GM12878 (cell line): ENCODE results near the gene DPM1. TPM values are rescaled to one million over a fixed set of nuclear protein-coding genes. Genes with fewer than 3 reads are reported as not detected.

Experiments used
- BRCA1 ChIP-seq: IDR thresholded peaks from 2 replicates; pipeline ENCODE4 v1.6.1; 2011; ENCODE audit warnings: low read depth, low read length, improper control_type of control experiment
- CHD1 ChIP-seq: IDR thresholded peaks from 2 replicates; pipeline ENCODE4 v1.6.1; 2012; ENCODE audit warnings: low read depth, low read length, improper control_type of control experiment
- CHD4 ChIP-seq: fragments of 200-600 bp; sonication (generic); IDR thresholded peaks from 2 replicates; pipeline ENCODE4 v1.6.1; 2016; ENCODE audit warnings: mild to moderate bottlenecking
- GATAD2B ChIP-seq: fragments of 450-650 bp; conservative IDR thresholded peaks from 2 replicates; pipeline ENCODE4 v1.6.1; 2017; ENCODE audit warnings: low read depth, mild to moderate bottlenecking, moderate library complexity
- HDAC6 ChIP-seq: fragments of 200-600 bp; sonication (generic); IDR thresholded peaks from one replicate; pipeline ENCODE4 v1.8.0; 2017; ENCODE audit warnings: antibody characterized with exemption; ENCODE audit not compliant: unreplicated experiment
- IRF3 ChIP-seq: fragments of 450-650 bp; IDR thresholded peaks from 2 replicates; pipeline ENCODE4 v1.6.1; 2014; ENCODE audit warnings: mild to moderate bottlenecking
- JUNB ChIP-seq: IDR thresholded peaks from 2 replicates; pipeline ENCODE4 v1.6.1; 2016; ENCODE audit warnings: antibody characterized with exemption, mild to moderate bottlenecking
- KAT2A ChIP-seq: conservative IDR thresholded peaks from 2 replicates; pipeline ENCODE4 v1.6.1; 2011; ENCODE audit warnings: low read depth, low read length; ENCODE audit not compliant: control insufficient read depth
- MLLT1 ChIP-seq: fragments of 450-650 bp; IDR thresholded peaks from 2 replicates; pipeline ENCODE4 v1.6.1; 2016; ENCODE audit warnings: mild to moderate bottlenecking
- MYB ChIP-seq: fragments of 150-350 bp; IDR thresholded peaks from 2 replicates; pipeline ENCODE4 v1.6.1; 2014; ENCODE audit warnings: mild to moderate bottlenecking, low read depth, low read length, borderline replicate concordance
- NBN ChIP-seq: fragments of 450-650 bp; IDR thresholded peaks from 2 replicates; pipeline ENCODE4 v1.6.1; 2016
- PBX3 ChIP-seq: IDR thresholded peaks from 2 replicates; pipeline ENCODE4 v1.6.1; 2011; ENCODE audit warnings: mild to moderate bottlenecking, low read depth, low read length, moderate library complexity; ENCODE audit not compliant: insufficient replicate concordance
- POU2F2 ChIP-seq: IDR thresholded peaks from 3 replicates; pipeline ENCODE4 v1.6.1; 2011; ENCODE audit warnings: low read depth, mild to moderate bottlenecking, low read length, borderline replicate concordance
- RB1 ChIP-seq: fragments of 450-650 bp; formaldehyde crosslinking; IDR thresholded peaks from 2 replicates; pipeline ENCODE4 v1.6.1; 2017; ENCODE audit warnings: mild to moderate bottlenecking, borderline replicate concordance
- TBL1XR1 ChIP-seq: IDR thresholded peaks from 2 replicates; pipeline ENCODE4 v1.6.1; 2012; ENCODE audit warnings: low read depth, low read length, improper control_type of control experiment
- ZNF24 ChIP-seq: fragments of 450-650 bp; IDR thresholded peaks from 2 replicates; pipeline ENCODE4 v1.6.1; 2017; ENCODE audit warnings: antibody characterized with exemption, mild to moderate bottlenecking
- ZZZ3 ChIP-seq: IDR thresholded peaks from 2 replicates; pipeline ENCODE4 v1.6.1; 2011; ENCODE audit warnings: low read depth; ENCODE audit not compliant: control insufficient read depth, insufficient read length
- polyA plus RNA-seq, 11 experiments: library from polyadenylated mRNA; depleted of rRNA in 4 of 11; unstranded in 6 of 11; stranded (reverse) in 5 of 11; fragments of >200 nt; fragmentation: Nextera tagmentation in 4 of 11; fragmentation: Illumina TruSeq in 1 of 11; extraction: Ambion mirVana in 4 of 11; extraction: Trizol in 1 of 11; gene quantifications; 1 replicate in 1 of 11; 2 replicates in 10 of 11; pipeline versions ENCODE4 v1.2.1 to v1.2.3, GENCODE V29; 2011 to 2016; ENCODE audit warnings: inconsistent platforms in 2 of 11, missing spikeins in 2 of 11, low read depth in 1 of 11
- total RNA-seq, 4 experiments: library from RNA; depleted of rRNA in 3 of 4; stranded (reverse); fragments of >200 nt in 3 of 4; fragmentation: Illumina TruSeq in 1 of 4; extraction: Trizol in 1 of 4; gene quantifications; 2 replicates each; pipeline versions ENCODE4 v1.2.1 to v1.2.3, GENCODE V29; 2013 to 2021
- TF ChIP-seq, protein P1 (sequence below): fragments of 450-650 bp; formaldehyde crosslinking; IDR thresholded peaks from 2 replicates; pipeline ENCODE4 v1.4.0; 2022; ENCODE audit warnings: mild to moderate bottlenecking, moderate library complexity
- TF ChIP-seq, protein P2 (sequence below): fragments of 450-650 bp; conservative IDR thresholded peaks from 2 replicates; pipeline ENCODE4 v1.6.1; 2017; ENCODE audit warnings: mild to moderate bottlenecking, moderate library complexity
- TF ChIP-seq, protein P3 (sequence below): IDR thresholded peaks from 2 replicates; pipeline ENCODE4 v1.6.1; 2012; ENCODE audit warnings: low read depth, low read length, improper control_type of control experiment

The DPM1 gene
- total and polyA plus RNA-seq, 10 of the 15 experiments (the other 5 are each of a cell fraction or from before 2014, with no cell fraction given), result 53.3 to 167 (median 108) TPM

GRCh38 chr20:50931306-50932015 lies 26.9 kb downstream of the DPM1 start, which contains the start of gene ADNP (continued):
- TF ChIP-seq CHD4 (no peak), RB1 (peak; percentile 90; the same call in 1 of the 2 replicates), TBL1XR1 (peak; percentile 59), MYB (0 out of 2 replicates have a peak, but pooled peaks have one; percentile 14), MLLT1 (peak; percentile 66; the same call in 1 of the 2 replicates), HDAC6 (no peak), ZNF24 (no peak), GATAD2B (peak; percentile 92), CHD1 (peak; percentile 83; the same call in 1 of the 2 replicates), PBX3 (peak; percentile 89), BRCA1 (peak; percentile 86), KAT2A (no peak), JUNB (no peak), POU2F2 (peak; percentile 96), IRF3 (0 out of 2 replicates have a peak, but pooled peaks have one; percentile 28), ZZZ3 (no peak), NBN (peak; percentile 79)
- TF ChIP-seq, protein P1, sequence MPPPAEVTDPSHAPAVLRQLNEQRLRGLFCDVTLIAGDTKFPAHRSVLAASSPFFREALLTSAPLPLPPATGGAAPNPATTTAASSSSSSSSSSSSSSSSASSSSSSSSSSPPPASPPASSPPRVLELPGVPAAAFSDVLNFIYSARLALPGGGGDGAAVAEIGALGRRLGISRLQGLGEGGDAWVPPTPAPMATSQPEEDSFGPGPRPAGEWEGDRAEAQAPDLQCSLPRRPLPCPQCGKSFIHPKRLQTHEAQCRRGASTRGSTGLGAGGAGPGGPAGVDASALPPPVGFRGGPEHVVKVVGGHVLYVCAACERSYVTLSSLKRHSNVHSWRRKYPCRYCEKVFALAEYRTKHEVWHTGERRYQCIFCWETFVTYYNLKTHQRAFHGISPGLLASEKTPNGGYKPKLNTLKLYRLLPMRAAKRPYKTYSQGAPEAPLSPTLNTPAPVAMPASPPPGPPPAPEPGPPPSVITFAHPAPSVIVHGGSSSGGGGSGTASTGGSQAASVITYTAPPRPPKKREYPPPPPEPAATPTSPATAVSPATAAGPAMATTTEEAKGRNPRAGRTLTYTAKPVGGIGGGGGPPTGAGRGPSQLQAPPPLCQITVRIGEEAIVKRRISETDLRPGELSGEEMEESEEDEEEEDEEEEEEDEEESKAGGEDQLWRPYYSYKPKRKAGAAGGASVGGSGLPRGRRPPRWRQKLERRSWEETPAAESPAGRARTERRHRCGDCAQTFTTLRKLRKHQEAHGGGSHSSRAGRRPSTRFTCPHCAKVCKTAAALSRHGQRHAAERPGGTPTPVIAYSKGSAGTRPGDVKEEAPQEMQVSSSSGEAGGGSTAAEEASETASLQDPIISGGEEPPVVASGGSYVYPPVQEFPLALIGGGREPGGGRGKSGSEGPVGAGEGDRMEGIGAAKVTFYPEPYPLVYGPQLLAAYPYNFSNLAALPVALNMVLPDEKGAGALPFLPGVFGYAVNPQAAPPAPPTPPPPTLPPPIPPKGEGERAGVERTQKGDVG, result peak; percentile 43; the same call in 1 of the 2 replicates
- TF ChIP-seq, protein P2, sequence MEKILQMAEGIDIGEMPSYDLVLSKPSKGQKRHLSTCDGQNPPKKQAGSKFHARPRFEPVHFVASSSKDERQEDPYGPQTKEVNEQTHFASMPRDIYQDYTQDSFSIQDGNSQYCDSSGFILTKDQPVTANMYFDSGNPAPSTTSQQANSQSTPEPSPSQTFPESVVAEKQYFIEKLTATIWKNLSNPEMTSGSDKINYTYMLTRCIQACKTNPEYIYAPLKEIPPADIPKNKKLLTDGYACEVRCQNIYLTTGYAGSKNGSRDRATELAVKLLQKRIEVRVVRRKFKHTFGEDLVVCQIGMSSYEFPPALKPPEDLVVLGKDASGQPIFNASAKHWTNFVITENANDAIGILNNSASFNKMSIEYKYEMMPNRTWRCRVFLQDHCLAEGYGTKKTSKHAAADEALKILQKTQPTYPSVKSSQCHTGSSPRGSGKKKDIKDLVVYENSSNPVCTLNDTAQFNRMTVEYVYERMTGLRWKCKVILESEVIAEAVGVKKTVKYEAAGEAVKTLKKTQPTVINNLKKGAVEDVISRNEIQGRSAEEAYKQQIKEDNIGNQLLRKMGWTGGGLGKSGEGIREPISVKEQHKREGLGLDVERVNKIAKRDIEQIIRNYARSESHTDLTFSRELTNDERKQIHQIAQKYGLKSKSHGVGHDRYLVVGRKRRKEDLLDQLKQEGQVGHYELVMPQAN, result peak; percentile 76
- TF ChIP-seq, protein P3, sequence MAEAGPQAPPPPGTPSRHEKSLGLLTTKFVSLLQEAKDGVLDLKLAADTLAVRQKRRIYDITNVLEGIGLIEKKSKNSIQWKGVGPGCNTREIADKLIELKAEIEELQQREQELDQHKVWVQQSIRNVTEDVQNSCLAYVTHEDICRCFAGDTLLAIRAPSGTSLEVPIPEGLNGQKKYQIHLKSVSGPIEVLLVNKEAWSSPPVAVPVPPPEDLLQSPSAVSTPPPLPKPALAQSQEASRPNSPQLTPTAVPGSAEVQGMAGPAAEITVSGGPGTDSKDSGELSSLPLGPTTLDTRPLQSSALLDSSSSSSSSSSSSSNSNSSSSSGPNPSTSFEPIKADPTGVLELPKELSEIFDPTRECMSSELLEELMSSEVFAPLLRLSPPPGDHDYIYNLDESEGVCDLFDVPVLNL, result peak; percentile 61; the same call in 1 of the 2 replicates
